GM21447 (cell line): ENCODE measurements around the gene A1BG.
"Not testable (repeated sequence)": the region's sequence is repeated elsewhere in the genome, so short reads cannot be mapped to it uniquely, and the experiment has no call there.

Experiments used
- ATAC-seq: cut with Tn5 transposase; IDR thresholded peaks from one replicate; pipeline ENCODE4 v1.9.1; 2021; ENCODE audit not compliant: unreplicated experiment

A1BG gene

DNA sequence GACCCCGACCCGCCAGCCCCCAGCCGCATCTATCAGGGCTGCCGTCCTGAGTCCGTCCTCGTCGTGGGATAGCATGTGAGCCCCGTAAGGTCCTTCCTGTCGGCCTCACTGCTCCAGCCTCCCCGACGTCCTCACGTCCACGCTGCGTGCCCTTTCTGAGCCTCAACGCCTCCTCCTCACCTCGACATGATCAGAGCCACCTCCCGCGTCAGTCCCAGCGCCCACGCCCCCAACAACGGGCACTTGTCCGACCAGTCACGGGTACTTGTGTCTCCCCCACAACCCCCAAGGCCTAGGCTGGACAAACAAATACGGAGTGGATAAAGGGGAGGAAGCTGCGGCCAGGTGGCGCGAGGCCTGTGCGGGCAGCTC lies 8.6 kb upstream of the A1BG start:
- no peak for ATAC-seq

DNA sequence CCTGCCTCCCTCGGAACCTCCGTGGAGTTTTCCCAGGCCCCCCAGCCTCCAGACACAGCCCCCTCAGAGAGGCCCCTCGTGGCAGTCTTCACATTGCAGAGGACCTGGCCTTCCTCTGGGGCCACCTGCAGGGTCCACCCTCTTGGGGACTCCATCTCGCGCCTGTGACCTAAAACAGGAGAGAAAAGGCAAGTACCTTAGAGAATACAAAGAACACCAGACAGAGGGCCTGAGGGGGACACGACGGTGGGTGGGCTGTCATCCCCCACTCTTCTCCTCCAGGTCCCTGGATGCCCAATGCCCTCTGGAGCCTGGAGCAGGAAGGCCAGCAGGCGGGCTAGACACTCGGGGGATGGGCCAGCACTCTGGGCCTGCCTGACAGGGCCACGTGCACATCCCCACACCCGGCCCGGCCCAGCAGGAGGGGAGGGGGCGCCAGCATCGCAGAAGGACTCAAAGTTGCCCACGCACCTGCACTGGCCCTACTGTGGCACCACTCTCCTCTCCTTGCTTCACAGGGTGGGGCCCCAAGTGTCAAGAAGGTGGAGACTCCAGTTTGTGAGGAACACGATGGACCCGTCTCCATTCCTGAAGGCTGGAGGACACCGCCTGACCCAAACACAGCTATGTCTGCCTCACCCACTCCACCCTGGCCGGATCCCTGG lies 4.3 kb upstream of the A1BG start:
- no peak for ATAC-seq

DNA sequence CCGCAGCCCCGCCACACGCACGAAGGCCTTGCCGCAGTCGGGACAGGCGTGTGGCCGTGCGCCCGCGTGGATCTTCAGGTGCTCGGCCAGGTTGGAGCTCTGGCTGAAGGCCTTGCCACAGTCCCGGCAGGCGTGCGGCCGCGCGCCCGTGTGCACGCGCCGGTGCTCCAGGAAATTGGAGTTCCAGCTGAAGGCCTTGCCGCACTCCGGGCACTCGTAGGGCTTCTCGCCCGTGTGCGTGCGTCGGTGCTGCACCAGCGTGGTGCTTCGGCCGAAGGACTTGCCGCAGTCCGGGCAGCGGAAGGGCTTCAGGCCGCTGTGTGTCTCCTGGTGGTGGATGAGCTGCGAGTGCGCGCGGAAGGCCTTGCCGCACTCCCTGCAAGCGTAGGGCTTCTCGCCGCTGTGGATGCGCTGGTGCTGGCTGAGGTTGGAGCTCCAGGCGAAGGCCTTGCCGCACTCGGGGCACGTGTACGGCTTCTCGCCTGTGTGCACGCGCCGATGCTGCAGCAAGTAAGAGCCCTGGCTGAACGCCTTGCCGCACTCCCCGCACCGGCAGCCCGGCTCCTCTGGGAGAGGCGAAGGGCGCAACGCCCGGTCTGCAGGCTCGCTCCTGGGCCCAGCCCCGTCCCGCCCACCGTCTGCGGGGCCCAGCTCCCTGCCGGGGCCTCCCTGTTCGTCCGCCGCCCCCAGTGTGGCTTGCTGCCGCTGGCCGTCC lies 3.6 kb upstream of the A1BG start:
- ATAC-seq, result no peak

DNA sequence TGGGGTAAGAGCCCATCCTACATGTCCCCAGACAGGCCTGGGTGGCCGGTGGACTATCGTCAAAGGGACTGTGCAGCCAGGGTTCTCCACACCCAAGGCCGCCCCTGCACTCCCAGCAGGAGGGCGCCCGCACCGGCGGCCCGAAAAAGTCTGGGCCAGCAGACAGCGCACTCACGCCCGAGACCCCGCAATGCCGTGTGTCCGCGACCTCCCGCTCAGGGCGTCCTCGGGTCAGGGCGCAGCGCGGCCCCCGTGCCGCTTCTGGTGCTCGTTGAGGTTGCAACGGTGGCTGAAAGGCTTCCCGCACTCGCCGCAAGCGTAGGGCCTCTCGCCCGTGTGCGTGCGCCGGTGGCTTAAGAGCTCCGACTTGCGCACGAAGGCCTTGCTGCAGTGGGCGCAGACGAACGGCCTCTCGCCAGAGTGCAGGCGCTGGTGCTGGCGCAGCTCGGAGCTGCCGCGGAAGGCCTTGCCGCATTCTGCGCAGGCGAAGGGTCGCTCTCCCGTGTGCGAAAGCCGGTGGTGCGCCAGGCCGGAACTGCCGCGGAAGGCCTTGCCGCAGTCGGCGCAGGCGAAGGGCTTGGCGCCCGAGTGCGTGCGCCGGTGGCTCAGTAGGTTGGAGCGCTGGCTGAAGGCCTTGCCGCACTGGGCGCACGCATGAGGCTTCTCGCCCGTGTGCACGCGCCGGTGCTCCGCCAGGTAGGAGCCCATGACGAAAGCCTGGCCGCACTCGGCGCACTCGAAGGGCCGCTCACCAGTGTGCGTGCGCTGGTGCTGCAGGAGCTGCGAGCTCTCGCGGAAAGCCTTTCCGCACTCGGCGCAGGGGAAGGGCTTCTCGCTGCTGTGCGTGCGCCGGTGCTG lies 2.8 kb upstream of the A1BG start:
- ATAC-seq, result no peak

DNA sequence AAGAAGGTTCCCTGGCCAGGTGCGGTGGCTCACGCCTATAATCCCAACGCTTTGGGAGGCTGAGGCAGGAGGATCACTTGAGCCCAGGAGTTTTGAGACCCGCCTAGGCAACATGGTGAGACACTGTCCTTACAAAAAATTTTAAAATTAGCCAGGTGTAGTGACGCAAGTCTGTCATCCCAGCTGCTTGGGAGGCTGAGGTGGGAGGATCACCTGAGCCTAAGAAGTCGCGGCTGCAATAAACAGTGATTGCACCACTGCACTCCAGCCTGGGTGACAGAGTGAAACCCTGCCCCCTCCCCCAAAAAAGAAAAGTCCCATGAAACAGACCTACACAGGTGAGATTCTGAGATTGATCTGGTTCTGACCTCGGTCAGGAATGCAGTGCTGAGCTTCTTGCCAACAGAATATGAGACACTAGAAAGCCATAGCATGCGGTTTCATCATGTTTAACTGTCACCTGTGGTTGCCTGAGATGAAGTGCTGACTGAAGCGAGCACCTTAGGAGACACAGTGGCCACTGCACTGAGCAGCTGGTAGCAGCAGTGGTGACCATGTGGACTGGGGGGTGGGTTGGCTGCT lies 2.0 kb upstream of the A1BG start:
- ATAC-seq, result no peak

DNA sequence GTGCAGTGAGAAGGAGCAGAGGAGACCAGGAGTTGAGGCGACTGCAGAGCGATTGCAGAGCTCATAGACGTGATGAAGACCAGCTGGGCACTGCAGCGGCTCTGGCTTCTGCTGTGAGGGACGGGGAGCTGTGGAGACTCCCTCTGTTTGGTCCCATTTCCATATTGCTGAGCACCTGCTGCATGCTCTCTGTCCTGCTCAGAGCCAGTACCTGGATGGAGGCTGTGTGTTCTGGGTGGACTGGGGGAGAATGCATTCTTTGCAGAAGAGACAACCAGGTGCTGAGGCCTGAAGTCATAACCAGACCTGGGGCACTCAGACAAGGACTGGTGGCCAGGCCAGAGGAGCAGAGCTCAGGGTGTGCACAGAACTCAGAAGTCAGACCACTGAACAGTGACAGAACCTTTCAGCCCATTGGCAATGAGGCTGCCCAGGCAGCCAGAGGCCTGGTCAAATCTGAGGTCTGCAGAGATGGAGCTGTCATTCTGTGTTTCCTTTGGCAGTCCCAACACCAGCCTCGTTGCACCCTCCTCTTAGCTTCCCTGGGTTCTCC lies 1.3 kb upstream of the A1BG start:
- no peak for ATAC-seq

DNA sequence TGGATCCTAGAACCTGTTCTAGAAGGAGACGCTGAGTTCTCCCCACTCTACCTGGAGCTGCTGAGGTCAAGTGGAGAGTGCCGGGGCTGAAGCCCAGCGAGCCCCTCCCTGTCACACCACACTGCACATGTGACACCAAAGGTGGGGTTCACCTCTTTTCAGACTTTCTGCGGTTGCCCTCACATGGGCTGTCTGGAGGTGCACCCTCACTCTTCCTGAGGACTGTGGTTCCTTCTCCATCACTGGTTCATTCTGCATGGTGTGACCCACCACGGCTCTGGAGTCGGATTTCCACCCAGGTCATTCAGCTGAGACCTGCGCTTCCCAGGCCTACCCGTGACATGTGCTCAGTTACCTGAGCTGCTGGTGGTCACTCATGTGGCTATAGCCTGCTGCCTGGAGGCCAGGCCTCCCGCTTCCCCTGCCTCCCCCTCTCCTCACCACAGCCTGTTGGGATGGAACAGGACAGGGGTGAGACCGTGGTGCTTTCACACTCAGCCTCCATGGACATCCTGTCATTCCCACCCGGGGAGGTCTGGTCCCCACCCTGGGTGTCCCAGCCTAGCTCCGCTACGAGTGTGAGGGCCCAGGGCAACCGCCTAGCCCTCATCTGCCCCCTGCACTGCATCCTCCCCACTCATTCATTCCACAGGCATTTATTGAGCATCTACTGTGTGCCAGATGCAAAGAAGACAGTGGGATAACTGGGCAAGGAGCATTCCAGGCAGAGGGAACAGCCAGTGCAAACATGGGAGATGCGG lies 605 bp upstream of the A1BG start:
- no peak for ATAC-seq

DNA sequence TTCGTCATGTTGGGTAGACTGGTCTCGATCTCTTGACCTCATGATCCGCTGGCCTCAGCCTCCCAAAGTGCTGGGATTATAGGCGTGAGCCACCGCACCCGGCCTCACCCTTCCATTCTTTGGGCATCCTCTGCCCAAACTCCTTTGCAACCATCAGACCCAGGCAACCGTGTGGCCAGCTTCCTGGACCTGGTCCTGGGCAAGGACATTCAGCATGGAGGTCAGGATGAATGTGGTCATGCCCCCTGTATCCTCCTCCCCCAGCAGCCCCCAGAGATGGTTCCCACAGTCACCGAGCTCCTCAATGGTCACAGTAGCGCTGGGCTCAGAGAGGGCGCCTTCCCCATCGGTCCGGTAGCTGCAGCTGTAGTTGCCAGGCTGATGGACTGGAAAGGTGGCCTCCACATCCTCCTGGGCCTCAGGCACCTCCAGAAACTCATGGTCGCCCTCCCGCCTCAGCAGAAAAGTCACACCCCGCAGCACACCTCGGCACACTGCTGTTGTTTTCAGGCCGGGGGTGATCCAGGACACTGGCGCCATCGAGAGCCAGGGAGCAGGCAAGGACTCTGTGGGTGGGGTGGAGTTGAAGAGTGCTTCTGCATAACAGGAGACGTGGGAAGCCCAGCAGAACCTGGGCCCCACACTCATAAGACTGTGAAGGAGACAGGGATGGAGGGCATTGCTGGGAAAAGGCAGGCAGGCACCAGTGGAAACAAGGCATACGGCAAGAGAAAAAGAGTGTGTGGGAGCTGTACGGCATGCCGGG lies 1.1 kb downstream of the A1BG start:
- ATAC-seq, result no peak

DNA sequence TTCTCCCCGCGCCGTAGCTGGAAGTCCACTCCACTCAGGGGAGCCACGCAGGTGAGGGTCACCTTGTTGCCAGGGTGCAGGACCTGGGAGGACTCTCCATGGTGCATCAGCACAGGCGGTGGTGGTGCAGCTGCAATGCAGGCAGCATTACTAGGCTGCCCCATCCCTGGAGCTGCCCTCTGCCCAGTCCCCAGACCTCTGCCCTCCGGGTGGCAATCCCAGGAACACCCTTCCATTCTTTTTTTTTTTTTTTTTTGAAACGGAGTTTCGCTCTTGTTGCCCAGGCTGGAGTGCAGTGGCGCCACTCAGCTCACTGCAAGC lies 1.8 kb downstream of the A1BG start:
- ATAC-seq, result no peak

DNA sequence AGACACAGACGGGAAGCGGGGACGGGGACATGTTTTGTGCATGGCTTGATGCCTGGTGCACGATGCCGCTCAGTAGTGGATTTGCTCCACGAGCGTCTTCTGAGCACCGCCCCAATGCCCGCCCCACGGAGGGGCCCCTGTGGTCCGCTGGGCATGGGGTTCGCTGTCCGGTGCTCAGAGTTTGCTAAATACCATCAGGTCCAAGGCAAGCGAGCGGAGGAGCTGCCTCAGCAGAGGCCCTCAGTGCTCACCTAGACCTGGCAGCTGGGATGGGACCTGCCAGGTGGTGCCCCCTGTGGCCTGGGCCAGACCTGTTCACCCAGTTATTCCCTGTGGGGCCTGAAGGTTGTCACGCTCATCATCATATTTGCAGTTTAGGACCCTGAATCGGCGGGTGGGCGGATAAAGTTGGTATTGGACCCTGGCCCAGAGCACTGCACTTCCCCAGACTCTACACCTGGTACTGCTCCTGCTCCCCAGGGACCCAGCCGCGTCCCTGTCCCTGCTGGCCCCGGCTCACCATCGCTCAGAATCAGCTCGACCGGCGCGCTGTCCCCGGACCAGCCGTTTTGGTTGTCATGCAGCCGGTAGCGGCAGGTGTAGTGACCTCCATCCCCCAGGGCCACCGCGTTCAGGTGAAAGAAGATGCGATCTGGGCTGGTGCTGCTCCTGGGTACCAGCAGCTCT lies 2.3 kb downstream of the A1BG start:
- no peak for ATAC-seq

DNA sequence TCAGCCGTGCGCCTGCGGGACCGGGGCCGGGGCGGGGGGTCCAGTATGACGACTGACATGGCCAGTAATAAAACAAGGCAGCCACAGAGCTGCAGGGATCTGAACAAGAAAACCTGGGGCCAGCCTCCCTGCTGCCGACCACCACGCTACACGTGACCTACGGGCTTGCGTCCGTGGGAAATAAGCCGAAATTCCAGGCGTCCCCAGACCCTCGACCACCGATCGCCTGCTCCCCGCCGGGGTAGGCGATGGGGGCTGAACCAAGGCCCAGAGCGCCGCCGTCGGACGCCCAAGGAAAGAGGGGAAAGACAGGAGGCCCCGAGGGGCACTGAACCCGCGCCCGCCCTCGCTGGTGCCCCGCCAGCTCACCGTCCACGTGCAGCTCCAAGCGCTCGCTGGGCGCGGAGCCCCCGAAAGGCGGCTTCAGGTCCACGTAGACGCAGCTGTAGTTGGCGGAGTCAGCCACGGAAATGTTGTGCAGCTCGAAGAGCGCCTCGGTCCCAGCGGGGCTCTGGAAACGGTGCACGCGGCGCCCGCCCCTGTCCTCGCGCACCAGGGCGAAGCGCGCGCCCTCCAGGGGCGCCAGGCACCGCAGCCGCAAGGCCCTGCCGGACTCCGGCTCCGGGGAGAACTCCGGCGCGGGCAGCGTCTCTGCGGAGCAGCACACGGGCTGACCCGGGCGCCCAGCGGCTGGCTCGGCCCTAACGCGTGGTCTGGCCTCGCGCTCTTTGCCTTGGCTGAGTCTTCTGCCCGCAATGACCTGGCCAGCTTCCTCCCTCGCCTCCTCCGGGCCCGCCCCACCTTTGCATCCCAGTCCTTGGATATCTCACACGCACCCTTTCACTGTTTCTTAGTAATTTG lies 3.1 kb downstream of the A1BG start:
- no peak for ATAC-seq

DNA sequence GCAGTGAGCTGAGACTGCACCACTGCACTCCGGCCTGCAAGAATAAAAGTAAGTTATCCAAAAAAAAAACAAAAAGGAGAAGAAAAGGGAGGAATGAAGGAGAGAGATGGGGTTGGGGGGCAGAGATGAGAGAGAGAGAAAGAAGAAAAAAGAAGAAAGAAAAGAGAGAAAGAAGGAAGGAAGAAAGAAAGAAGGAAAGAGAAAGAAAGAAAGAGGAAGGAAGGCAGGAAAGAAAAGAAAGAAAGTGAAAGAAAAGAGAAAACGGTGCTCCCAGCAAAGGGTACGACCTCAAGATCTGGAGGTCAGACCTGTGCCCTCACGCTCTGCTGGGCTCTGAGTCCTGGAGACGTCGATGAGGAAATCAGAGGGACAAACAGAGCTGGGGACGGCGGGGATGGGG lies 3.7 kb downstream of the A1BG start:
- ATAC-seq, result no peak

DNA sequence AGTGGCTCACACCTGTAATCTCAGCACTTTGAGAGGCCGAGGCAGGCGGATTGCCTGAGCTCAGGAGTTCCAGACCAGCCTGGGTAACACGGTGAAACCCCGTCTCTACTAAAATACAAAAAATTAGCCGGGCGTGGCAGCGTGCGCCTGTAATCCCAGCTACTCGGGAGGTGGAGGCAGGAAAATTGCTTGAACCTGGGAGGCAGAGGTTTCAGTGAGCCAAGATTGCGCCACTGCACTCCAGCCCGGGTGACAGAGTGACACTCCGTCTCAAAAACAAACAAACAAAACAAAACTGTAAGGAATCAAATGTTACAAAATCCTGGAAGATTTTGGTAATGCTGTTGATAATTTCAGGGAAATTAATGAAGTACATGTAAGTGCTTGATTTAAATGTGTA lies 5.2 kb downstream of the A1BG start:
- not testable (repeated sequence) for ATAC-seq

DNA sequence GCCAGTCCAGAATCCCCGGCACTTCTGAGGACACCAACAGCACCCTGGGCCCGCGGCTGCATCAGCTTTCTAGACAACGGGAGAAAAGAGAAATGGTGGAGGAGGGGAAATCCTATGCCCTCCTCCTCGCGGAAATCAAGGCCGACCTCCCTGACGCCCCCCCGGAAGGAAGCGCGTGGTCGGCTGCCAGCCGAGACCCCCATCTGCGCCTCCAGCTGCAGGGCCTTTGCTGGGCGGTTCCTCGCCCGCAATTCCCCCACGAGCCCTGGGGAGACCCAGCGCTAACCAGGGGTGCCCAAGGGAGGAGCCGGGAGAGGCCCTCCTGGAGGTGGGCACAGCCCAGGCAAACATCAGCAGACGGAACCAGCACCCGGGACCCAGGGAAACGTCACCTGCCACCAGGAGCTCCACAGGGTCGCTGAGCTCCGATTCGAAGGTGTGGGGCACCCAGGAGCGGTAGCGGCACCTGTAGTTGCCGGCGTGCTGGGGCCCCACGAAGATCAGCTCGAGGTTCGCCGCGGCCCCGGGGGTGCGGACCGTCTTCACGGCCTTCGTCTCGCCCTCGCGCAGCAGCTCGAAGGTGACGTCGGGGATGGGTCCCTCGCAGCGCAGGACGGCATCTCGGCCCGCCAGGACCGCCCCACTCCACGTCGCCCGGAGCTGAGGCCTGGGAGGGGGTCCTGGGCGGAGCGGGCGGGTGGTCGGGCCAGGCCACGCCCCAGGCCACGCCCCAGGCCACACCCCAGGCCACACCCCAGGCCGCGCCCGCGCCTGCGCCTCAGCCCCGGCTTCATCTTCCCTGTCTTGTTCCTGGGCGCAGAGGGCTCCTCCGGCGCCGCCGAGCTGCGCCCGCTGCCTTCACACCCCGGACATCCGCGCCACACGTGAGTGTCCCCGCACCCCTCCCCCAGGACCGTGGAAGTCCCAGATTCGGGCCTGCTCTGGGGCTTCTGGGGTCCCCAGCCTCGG lies 6.0 kb downstream of the A1BG start:
- peak; percentile 93 for ATAC-seq

DNA sequence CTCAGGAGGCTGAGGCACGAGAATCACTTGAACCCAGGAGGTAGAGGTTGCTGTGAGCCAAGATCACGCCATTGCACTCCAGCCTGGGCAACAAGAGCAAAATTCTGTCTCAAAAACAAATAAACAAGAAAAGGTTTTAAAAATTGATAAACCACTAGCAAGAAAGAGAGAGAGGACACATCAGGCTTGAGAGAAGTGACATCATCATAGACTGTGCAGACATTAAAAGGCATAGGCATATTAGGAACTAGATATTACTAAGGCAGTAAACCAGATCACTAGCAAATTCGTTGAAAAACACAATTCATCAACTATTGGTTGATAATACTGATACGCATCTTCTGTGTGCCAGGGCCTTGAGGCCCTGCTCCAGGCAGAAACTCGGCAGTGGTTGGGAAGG lies 7.7 kb downstream of the A1BG start:
- ATAC-seq, result no peak

DNA sequence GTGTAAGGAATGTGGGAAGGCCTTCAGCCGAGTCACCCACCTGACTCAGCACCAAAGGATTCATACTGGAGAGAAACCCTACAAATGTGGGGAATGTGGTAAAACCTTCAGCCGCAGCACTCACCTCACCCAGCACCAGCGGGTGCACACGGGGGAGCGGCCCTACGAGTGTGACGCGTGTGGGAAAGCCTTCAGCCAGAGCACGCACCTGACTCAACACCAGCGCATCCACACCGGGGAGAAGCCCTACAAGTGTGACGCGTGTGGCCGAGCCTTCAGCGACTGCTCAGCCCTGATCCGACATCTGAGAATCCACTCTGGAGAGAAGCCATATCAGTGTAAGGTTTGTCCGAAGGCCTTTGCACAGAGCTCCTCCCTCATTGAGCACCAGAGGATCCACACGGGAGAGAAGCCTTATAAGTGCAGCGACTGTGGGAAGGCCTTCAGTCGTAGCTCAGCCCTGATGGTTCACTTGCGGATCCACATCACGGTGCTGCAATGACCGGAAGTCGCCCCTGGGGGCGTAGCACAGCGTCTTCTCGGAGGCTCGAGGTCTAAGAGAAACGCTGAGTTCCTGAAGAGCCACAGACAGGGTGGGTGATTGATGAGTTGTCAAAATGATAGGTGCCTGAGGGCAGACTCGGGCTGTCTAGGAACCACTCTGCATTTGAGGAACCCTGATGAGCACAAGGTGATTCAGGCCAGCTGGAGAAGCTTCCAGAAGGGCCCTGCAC lies 14.3 kb downstream of the A1BG start:
- no peak for ATAC-seq

DNA sequence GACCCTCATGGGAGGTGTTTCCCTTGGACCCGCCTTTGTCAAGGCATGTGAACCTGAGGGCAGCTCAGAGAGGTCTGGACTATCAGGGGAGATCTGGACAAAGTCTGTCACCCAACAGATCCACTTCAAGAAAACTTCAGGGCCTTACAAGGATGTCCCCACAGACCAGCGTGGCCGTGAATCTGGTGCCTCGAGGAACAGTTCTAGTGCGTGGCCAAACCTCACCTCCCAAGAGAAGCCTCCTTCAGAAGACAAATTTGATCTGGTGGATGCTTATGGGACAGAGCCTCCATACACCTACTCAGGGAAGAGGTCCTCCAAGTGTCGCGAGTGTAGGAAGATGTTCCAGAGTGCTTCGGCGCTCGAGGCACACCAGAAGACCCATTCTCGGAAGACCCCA lies 15.0 kb downstream of the A1BG start:
- no peak for ATAC-seq
